HCEC 1CT (cell line): ENCODE measurements around the gene LINC01488.

ENCODE experiments used
- DNase-seq: peaks from one replicate; pipeline ENCODE4 v3.0.0-alpha.2; 2017

Gene LINC01488

GRCh38 chr11:69465236-69466000 is 16.0 kb upstream of the LINC01488 start:
- no peak for DNase-seq

- DNase-seq = no peak
Observed at GRCh38 chr11:69466039-69466438, 15.4 kb upstream of the LINC01488 start.

- no peak for DNase-seq
Observed at GRCh38 chr11:69467196-69467595, 14.3 kb upstream of the LINC01488 start.

GRCh38 chr11:69467646-69468045 is 13.8 kb upstream of the LINC01488 start:
- DNase-seq = no peak

- no peak for DNase-seq
Observed at GRCh38 chr11:69468221-69468620, 13.2 kb upstream of the LINC01488 start.

GRCh38 chr11:69468911-69469885 is 12.3 kb upstream of the LINC01488 start:
- no peak for DNase-seq

- DNase-seq = no peak
Observed at GRCh38 chr11:69470301-69470700, 11.2 kb upstream of the LINC01488 start.

- no peak for DNase-seq
Observed at GRCh38 chr11:69470793-69471728, 10.4 kb upstream of the LINC01488 start.

- DNase-seq = no peak
Observed at GRCh38 chr11:69471729-69472540, 9.5 kb upstream of the LINC01488 start.

- no peak for DNase-seq
Observed at GRCh38 chr11:69472541-69473275, 8.8 kb upstream of the LINC01488 start.

- no peak for DNase-seq
Observed at GRCh38 chr11:69473276-69473845, 8.1 kb upstream of the LINC01488 start.

- DNase-seq = no peak
Observed at GRCh38 chr11:69474736-69475135, 6.7 kb upstream of the LINC01488 start.

GRCh38 chr11:69475141-69475865 is 6.2 kb upstream of the LINC01488 start:
- no peak for DNase-seq

GRCh38 chr11:69475866-69476471 is 5.5 kb upstream of the LINC01488 start:
- DNase-seq = no peak

- DNase-seq = no peak
Observed at GRCh38 chr11:69476509-69476961, 4.9 kb upstream of the LINC01488 start.

GRCh38 chr11:69477086-69477485 is 4.4 kb upstream of the LINC01488 start:
- no peak for DNase-seq

- DNase-seq = no peak
Observed at GRCh38 chr11:69479591-69480271, 1.7 kb upstream of the LINC01488 start.

- DNase-seq = no peak
Observed at GRCh38 chr11:69480547-69481392, 693 bp upstream of the LINC01488 start.
